H54 (cell line): Measurements from ENCODE around the gene OTOGL.

Source experiments
- DNase-seq: peaks from one replicate; pipeline ENCODE4 v3.0.0; 2011; ENCODE audit warnings: low spot score, mixed read lengths; ENCODE audit not compliant: insufficient read length
- FAIRE-seq: peaks from 3 replicates; lab custom pipeline; 2011; peaks lifted over from hg19 to GRCh38; lab: Jason Lieb, UNC
- POLR2A ChIP-seq: IDR thresholded peaks from 2 replicates; pipeline ENCODE4 v1.6.1; 2011; ENCODE audit warnings: low read depth, mild to moderate bottlenecking, low read length

The OTOGL gene

DNA sequence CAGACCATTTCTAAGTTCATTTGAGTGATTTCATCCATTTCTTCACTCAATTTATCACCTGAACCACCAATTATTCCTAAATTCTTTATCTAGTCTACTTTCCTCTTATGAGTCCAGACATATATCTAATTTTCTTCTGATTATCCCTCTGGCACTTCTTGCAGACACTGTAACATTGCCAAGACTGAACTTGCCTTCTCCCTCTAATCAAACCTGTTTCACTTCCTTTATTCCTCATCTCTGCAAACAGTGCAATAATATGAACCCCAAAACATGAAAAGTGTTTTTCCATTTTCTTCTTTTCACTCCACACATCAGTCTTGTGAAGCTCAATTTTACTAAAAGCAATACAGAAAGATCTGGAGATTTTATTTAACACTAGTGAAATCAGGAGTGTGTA is 306.9 kb downstream of the OTOGL start:
- DNase-seq (no peak), FAIRE-seq (no peak)
- TF ChIP-seq POLR2A: no peak

DNA sequence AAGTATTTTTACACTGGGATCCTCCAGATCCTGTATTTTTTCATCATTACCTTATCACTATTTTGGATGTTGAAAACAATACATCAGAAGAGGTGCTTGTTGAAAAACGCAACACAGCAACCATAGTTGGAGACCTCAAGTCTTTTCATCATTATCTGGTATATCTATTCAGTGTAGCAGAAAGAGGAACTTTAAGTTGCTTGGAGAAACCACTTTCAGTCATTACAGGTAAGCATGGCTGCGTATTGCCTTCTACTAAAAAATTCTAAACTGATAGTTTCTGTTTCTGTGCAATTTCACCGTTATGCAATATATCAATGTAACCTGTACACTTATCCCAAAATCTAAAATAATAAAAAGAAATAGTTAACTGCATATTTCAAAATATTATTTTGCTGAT is 312.4 kb downstream of the OTOGL start:
- FAIRE-seq (no peak), DNase-seq (no peak)
- no peak for TF ChIP-seq POLR2A

DNA sequence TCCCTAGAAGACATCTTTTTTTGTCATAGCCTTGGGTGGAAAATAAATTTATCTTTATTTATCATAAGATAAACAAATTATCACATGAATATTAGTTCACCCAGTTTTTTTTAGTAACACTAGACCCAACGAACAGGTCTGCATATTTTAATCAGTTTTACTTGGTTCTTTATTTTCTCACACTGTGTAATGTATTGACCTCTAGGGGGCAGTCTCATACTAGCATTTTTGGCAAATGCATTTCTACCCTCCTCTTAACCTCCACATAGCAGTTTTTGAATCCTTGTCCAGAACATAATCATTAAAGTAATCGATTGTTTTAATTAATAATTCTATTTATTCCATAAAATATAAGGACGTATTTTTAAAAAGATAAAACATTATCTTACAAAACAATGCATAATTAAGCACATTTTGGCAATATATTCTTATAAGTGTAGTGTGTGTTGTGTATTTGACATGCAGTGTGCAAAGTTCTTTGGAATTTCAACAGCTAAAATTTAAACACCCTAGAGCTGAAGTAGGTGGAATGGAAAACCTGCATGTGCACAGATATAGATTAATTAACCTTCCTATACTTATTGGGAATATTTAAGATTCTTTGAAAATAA is 313.1 kb downstream of the OTOGL start:
- TF ChIP-seq POLR2A: no peak
- peak; percentile 84 for FAIRE-seq
- DNase-seq: no peak

DNA sequence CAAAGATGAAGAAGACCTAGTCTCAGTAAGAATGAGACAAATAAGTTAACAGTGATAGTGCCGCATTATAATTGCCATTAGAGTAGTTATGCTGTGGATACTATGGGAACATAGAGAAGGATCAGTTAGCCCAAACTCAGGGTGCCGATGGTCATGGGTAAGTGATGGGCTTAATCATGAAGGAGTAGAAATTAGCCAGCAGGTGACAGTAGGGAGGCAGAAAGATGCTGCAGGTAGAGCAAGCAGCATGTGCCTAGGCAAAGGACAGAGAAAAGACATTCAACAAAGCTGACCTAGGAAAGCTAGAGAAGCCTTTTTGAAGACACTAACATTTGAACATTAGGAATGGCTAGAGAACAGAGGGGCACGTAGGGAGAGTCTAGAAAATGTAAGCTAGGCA is 314.1 kb downstream of the OTOGL start:
- TF ChIP-seq POLR2A: no peak
- DNase-seq: no peak
- FAIRE-seq: peak; percentile 36

DNA sequence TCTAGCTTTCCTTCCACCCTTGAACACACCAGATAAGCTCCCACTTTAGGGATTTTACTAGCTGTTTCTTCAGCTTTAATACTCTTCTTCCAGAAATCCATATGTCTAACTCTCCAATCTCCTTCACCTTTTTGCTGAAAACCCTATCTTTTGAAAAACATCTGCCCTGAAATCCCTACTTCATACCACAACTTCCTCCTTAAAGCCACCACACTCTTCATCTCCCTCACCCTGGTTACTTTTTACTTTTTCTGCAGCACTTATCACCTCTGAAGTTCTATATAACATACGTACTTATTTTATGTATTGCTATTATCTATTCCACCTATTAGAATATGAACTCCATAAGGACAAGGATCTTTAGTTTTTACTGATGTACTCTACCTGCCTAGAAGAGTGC is 316.1 kb downstream of the OTOGL start:
- FAIRE-seq: no peak
- no peak for DNase-seq
- TF ChIP-seq POLR2A: no peak

DNA sequence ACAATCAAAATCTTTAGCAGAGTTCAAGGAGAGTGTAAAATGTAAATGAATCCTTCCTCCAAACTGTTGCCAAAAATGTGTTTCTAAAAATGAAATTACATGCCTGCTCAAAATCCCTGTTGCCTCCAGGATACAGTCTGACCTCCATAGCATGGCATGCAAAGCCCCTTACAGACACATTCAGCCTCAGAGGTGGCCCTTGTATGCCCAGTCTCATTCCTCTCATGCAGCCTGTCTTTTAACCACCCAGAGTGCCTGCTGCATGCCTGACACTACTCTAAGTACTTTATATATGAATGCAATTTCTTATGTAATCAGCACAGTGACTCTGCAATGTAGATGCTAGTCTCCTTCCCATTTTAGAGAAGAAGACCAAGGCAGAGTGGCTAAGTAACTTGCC is 320.3 kb downstream of the OTOGL start:
- TF ChIP-seq POLR2A: no peak
- FAIRE-seq (no peak), DNase-seq (no peak)

DNA sequence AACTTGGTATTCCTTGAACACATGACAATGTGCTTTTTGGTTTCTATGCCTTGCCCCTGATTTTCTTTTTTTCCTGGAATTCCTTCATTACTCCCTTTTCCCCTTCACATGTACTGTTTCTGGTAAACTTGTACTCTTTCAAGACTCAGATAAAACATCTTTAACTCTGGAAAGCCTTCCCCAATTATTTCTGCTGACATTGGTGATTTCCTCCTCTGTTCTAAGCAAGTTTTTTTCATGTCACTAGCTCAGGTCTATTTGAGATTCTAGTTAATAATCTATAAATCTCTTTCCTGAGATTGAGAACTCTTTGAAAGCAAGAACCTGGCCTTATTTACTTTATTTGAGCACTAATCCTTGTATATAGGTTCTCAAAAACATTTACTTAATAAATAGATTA is 320.7 kb downstream of the OTOGL start:
- FAIRE-seq (no peak), DNase-seq (no peak)
- no peak for TF ChIP-seq POLR2A

DNA sequence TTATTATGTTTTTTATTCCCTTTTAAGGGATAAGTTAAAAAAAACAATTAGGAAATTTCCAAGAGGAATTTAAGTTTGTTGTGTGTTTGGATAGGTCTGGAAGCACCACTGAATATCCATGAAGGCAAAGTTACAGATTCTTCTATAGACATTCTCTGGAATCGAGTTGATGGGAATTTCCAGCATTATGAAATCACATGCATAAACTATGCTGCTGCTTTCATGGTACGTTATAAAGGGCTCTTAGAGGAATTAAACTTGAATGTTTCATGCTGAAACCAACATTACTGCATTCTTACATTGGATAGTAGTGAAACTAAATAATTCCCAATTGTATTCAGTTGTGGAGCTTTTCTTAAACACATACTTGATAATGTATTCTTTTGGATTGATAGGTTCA is 323.2 kb downstream of the OTOGL start:
- TF ChIP-seq POLR2A: no peak
- DNase-seq (no peak), FAIRE-seq (peak; percentile 64)
